Fibroblast of mammary gland (primary cell): Measurements from ENCODE around the gene RGS1.

Source experiments
- DNase-seq: peaks from one replicate; pipeline ENCODE4 v3.0.0-alpha.2; 2010; ENCODE audit warnings: low read depth
- H3K4me3 ChIP-seq: 2 replicates; pipeline ENCODE4 v1.5.1; 2011; ENCODE audit warnings: low read depth, mild to moderate bottlenecking, low read length, moderate library complexity; ENCODE audit not compliant: control insufficient read depth
- TF ChIP-seq, protein P1 (sequence below): conservative IDR thresholded peaks from 2 replicates; pipeline ENCODE4 v1.5.1; 2011; ENCODE audit warnings: low read depth, low read length, inconsistent platforms; ENCODE audit not compliant: control insufficient read depth, insufficient read depth

RGS1 gene

DNA sequence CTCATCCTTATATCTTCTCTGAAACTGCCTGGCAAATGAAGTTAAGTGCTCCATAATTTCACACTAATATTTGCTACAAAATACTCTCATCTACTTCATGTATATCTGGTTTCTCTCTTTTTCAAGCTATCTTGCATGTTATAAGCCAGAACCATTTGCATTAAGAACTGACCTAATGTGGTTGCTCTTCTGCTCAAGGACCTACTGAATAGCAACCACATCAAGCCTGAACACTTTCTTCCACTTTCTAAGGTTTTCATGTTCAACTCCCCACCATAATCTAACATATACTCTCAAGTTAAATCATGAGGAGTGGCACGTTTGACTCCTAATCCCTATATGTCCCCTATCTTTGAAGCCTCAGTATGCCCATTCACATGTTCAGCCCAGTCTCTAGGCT is 27.2 kb downstream of the RGS1 start:
- no peak overlapping the region for H3K4me3 ChIP-seq
- DNase-seq: no peak
- TF ChIP-seq, protein P1, sequence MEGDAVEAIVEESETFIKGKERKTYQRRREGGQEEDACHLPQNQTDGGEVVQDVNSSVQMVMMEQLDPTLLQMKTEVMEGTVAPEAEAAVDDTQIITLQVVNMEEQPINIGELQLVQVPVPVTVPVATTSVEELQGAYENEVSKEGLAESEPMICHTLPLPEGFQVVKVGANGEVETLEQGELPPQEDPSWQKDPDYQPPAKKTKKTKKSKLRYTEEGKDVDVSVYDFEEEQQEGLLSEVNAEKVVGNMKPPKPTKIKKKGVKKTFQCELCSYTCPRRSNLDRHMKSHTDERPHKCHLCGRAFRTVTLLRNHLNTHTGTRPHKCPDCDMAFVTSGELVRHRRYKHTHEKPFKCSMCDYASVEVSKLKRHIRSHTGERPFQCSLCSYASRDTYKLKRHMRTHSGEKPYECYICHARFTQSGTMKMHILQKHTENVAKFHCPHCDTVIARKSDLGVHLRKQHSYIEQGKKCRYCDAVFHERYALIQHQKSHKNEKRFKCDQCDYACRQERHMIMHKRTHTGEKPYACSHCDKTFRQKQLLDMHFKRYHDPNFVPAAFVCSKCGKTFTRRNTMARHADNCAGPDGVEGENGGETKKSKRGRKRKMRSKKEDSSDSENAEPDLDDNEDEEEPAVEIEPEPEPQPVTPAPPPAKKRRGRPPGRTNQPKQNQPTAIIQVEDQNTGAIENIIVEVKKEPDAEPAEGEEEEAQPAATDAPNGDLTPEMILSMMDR: no peak

DNA sequence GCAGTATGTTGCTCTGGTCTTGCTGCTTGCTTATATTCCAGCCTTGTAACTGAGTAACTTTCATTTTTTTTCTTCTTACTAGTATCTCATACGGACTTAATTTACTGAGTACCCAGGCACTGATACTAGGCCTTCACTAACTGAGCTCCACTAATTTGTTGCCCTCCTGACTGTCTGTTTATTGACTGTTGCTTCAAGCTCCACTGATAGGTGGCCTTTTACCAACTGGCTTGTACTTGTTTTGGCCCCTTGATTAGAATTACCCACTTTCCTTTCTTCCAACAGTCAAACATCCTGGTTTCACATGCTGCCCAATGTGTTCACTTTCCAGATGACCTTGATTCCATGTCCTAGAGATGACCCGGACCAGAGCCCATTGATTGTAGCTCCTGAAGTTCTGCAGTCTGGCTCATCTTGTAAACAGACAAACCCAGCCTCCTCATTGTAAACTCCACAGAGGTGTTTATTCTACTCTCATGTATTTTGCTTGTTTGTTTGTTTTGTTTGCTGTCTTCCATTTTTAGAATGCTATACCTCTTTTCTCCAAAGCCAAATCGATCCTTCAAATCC is 27.7 kb downstream of the RGS1 start:
- TF ChIP-seq, protein P1: no peak
- no peak for DNase-seq
- H3K4me3 ChIP-seq: no peak overlapping the region

DNA sequence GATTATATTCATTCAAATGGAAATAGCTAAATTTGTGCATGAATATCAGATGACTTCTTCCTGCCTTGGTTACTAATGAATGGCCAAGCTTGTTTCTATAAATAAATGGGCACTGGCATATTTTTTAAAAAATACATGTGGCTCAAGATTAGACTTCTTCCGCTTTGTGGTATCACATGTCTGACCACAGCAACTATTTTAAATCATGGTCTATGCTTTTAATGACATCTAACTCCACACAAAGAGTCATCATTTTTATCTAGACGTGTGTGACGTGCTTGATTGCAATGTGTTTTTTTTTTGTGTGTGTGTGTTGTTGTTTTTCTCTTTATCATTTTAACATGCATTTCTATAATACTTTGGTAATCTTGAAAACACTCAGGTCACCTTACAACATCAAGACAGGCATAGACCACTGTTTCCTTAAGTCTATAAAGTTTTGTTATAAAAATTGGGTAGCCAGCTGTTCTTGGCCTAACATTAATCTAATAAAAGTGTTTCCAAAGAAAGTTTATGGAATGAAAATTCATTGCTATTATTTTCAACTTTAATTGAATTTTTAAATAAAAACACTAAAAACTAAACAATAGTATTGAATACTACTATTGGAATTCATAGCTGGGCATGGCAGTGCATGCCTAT is 29.5 kb downstream of the RGS1 start:
- TF ChIP-seq, protein P1: no peak
- no peak for DNase-seq
- H3K4me3 ChIP-seq: no peak overlapping the region

DNA sequence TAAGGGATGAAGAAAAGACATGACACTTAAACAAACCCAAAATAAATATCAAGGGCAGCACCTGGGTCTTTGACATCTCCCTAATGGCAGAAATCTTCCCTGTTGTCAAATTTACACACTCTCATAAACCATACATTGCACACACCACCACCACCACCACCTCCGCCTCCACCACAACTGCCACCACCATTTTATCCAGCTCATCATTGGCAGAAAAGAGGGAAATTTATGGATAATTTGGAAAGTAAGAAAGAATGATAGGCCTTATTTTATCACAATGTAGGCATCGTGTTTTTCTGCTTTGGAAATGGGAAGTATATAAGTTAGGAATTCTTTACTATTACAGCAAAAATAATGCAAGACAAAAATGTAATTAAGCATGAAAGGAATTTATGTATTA is 33.1 kb downstream of the RGS1 start:
- TF ChIP-seq, protein P1: no peak
- no peak overlapping the region for H3K4me3 ChIP-seq
- no peak for DNase-seq

DNA sequence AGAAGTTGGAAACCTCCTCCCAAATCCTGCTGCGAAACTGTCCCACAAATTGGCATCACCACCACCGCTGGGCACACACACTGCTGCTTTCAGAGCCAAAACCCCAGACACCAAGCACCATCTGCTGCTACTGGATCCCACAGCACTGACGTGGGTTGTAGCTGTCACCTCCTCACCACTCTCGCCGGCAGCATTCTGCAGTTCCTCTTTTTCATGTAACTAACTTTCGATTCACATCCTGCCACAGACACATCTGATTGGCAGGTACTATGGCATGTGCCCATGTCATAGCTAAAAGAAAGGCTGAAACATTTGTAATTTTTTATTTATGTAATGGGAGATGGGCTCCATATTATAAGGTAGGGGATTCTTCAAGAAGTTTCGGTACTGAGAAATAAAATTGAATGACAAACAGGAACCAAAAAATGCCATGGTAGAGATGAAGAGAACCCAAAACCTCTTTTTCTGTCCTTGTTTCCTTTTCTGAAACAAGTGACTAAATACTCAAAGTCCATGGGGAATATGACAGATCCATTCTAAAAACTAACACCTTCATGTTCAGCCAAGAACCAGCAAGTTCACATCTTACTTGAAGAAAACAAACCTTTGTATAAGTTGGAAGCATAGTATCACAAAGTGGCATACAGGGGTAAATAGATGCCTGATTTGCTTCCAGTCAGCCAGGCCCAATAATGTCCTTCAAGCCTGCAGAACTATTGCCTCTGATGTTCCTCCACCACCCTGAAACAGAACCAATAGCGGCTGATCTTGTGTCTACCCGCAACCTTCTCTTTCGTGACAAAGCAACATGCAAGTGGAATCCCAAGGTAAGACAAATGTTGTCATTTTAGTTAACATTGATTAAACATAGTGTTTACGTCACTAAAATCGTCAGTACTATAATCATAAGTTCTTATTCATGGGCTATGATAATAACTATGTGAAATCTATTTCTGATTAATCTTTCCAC is 33.8 kb downstream of the RGS1 start:
- no peak for DNase-seq
- TF ChIP-seq, protein P1: no peak
- no peak overlapping the region for H3K4me3 ChIP-seq

DNA sequence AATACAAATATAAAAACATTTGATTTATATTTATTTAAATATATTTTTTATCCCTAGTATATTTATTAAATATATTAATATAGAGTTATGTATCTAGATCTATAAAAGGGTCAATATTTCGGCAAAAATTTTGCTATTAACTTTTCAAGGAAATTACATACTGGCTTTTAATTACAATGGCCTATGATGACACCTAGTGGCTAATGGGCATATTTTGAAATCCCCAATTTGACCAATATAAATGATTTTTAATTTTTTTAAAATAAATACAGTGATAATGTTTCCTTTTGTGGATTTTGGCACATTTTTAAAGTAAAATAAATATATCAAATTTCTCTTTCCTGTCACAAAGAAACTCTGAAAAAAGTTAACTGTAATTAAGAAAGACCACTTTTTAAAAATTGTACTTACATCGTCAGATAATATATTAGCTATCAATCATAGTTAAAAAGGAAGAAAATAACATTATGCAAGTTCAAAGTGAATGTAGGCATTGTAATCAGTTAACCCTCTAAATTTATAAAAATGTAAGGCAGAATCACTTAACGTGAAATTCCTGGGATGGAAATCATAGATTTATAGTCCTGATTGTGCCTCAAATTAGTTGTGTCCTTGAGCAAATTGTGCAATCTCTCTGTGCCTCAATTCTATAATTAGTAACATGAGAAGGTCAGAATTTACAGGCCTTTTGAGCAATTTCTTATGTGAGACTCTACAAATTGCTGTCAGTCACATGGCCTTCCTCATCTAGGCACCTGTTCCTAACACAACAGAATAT is 34.7 kb downstream of the RGS1 start:
- no peak overlapping the region for H3K4me3 ChIP-seq
- DNase-seq: peak; percentile 55
- TF ChIP-seq, protein P1: peak; percentile 53
